Omental fat pad (tissue), 4 donors: ENCODE data around the gene PLS3. TPM values are rescaled to one million over a fixed set of nuclear protein-coding genes. Genes with fewer than 3 reads are reported as not detected.

Experiments used
- ATAC-seq: fragments of 150-250 bp; one replicate; pipeline ENCODE4 v1.9.1; 2016; ENCODE audit warnings: mild to moderate bottlenecking, moderate library complexity; ENCODE audit not compliant: low FRiP score
- DNase-seq: peaks from one replicate; pipeline ENCODE4 v3.0.0-alpha.2; 2019; ENCODE audit warnings: low spot score
- total RNA-seq, 4 donors: library from RNA; depleted of rRNA; stranded (reverse); fragments of >200 nt; gene quantifications; one replicate each; pipeline ENCODE4 v1.1.0, GENCODE V29; 2016
- TF ChIP-seq, protein P1 (sequence below), 3 donors: fragments of 450-650 bp; IDR thresholded peaks; one replicate each; pipeline ENCODE4 v1.5.1; 2016 to 2017; ENCODE audit warnings: antibody characterized with exemption in 3 of 3, mild to moderate bottlenecking in 3 of 3, moderate library complexity in 2 of 3

The PLS3 gene
- total RNA-seq, 4 donors from 2014 or later: 60.6 to 96.5 (median 63.0) TPM

DNA sequence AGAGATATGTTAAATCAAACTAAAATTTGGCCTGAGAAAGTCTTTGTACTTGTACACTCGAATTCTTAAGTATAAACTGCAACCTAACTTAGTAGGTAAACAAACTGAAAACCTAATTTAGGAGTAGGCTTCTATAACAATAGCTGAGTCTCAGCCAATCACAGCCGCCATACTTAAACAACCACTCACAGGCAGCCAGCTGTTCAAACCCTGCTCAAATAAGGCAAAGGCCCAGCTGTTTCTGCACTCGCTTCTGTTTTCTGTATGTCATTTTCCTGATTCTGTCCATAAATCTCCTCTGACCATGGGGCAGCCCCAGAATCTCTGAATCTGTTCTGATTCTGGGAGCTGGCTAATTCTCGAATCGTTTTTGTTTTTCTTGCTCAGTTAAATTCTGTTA is 7.8 kb upstream of the PLS3 start:
- no peak for ATAC-seq
- TF ChIP-seq, protein P1, sequence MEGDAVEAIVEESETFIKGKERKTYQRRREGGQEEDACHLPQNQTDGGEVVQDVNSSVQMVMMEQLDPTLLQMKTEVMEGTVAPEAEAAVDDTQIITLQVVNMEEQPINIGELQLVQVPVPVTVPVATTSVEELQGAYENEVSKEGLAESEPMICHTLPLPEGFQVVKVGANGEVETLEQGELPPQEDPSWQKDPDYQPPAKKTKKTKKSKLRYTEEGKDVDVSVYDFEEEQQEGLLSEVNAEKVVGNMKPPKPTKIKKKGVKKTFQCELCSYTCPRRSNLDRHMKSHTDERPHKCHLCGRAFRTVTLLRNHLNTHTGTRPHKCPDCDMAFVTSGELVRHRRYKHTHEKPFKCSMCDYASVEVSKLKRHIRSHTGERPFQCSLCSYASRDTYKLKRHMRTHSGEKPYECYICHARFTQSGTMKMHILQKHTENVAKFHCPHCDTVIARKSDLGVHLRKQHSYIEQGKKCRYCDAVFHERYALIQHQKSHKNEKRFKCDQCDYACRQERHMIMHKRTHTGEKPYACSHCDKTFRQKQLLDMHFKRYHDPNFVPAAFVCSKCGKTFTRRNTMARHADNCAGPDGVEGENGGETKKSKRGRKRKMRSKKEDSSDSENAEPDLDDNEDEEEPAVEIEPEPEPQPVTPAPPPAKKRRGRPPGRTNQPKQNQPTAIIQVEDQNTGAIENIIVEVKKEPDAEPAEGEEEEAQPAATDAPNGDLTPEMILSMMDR (IDR thresholded peaks at IDR 0.05): no peak
- DNase-seq: no peak

DNA sequence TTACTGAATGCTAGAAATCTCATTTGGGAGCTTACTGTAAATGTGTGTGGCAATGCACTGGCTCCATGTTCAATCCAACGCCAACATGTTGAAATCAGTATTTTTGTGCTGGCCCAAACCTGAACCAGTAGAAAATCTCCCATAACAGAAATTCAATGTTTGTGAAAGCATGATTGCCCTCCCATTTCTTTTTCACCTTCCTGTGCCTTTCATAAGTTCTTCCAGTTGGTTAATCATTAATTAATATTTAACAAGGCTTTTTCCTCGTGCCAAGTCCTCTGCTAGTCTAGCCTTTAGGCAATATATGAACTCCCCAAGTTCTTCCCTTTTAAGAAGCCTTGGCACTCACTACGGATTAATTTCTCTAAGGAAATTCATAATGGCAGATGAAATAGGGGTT is 1.3 kb upstream of the PLS3 start:
- TF ChIP-seq, protein P1 (IDR thresholded peaks at IDR 0.05): no peak
- no peak for DNase-seq
- no peak for ATAC-seq

DNA sequence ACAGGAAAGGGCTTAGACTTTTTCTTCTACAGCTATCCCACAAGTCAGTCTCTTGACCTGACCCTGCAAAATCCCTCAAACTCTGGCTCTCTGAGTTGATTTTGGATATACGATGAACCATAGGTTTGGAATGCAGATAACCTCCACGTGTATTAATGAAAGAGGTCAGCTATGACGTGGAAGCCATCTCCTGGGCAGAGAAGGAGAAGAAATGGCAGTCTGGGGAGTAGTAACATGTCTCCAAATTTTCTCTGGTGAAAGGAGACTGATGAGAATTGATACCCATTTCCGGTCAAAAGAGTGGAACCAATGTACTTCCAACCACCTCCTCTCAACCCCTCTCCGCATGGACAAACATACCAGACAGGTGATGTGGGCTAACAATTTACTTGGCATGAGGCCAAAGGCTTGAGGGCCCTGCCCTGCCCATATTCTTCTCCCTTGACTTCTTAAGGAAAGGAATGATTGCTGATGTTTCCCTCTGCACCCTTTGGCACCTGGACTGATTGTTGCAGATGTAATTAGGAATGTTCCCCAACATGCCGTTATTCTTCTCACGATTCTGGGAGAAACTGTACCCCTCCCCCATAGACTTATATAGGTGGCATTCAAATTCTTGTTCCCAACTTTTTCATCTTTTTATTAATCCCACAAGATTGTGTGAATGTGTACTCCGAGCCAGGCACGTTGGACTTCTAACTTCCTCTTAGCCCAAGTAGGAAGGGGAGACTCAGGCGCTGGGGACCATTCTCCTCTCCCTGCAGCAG is 580 bp upstream of the PLS3 start:
- TF ChIP-seq, protein P1 (IDR thresholded peaks at IDR 0.05): no peak
- no peak for ATAC-seq
- no peak for DNase-seq

DNA sequence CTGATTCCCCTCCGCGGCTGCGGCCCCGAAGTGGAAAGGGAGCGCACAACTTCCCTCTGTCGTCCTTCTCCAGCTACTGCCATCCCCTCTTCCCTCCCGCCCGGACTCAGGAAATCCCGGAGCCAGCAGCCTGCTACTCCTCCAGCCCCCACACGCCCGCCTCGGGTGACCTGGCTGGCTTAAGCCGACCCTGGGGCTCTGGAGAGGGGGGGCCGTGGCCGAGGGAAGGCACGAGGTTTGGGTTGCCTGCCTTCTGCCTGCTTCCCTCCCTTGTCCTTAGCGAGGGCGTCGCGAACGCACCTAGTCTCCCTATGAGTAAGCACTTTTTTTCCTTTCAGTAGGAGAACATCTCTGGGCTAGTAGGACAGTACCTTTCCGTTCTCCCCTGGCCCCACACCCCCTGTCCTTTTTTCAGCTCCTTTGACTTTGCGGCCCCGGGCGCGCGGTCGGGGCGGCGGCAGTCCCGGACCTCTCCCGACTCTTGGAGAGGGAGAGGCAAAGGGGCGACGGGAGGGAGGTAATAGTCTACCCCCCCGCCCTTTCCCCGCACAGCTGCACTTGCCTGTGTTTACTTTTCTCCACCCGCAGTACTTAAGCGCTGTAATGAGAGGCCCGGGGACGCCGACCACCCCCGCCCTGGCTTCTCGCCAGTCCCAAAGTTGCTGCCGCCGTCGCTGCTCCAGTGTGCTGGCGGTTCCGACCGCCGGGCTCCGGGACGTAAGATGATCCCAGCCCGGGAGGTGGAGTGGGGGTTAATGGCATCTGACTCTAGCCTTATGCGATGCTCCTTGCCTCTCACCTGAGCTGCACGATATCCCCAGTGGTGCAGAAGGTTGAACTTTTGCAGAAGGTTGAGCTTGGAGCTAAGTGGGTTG is 868 bp downstream of the PLS3 start:
- ATAC-seq: peak; percentile 61
- TF ChIP-seq, protein P1 (IDR thresholded peaks at IDR 0.05): no peak
- no peak for DNase-seq

DNA sequence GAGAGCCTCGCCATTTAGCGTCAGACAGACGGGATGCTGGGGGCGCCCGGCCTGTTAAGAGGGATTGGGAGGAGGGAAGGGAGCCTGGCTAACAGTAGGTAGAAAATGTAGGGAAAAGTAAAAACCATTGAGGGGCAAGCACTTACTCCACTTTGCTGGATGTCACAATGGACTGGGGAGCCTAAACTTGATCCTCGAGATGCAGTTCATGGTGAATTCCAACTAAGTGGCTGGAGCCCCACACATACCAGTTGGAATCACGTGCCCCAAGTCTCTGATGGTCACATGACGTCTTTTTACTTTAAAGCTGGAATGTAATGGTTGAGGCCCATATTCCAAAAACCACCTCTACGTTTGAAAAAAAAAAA is 1.5 kb downstream of the PLS3 start:
- TF ChIP-seq, protein P1 (IDR thresholded peaks at IDR 0.05): no peak

DNA sequence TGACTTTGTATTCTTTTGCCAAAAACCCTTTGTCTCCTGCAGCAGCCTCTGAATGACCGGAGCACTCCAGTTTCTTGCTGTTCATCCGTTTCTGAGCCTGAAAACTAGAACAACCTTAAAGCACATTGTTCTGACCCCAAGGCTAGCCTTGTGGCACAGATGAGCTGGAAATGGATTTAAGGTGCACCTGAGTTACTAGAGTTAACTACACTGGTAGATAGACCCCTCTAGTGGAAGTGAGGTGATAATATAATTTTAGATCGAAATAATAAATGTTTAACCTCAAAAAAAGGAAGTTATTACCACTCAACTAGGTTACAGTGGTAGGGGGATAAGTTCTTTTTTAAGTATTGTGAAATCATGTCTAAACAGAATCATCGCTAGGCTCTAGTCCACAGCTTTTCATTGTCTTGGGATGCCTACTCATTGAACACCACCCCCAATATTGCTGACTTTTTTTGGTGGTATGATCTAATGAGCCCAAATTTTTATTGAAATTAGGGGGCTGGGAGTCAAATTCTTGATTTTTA is 2.7 kb downstream of the PLS3 start:
- ATAC-seq (no peak), DNase-seq (no peak)
- TF ChIP-seq, protein P1 (IDR thresholded peaks at IDR 0.05): no peak

More for the DNA sequence above, 1.5 kb downstream of the PLS3 start:
- DNase-seq (no peak), ATAC-seq (no peak)
